Astrocyte (in vitro differentiated cells and primary cell): ENCODE measurements around the gene ABCB1.

Source experiments
- EZH2 ChIP-seq: IDR thresholded peaks from 2 replicates; pipeline ENCODE4 v1.6.1; 2012; ENCODE audit warnings: mild to moderate bottlenecking, low read length, inconsistent platforms; ENCODE audit not compliant: insufficient read depth
- TF ChIP-seq, protein P1 (sequence below): IDR thresholded peaks from 2 replicates; pipeline ENCODE4 v1.5.1; 2011; ENCODE audit warnings: low read depth, mild to moderate bottlenecking, inconsistent platforms, low read length, moderate library complexity; ENCODE audit not compliant: insufficient read depth

GRCh38 chr7:87471473-87471872 is 129.2 kb downstream of the ABCB1 start:
- TF ChIP-seq, protein P1, sequence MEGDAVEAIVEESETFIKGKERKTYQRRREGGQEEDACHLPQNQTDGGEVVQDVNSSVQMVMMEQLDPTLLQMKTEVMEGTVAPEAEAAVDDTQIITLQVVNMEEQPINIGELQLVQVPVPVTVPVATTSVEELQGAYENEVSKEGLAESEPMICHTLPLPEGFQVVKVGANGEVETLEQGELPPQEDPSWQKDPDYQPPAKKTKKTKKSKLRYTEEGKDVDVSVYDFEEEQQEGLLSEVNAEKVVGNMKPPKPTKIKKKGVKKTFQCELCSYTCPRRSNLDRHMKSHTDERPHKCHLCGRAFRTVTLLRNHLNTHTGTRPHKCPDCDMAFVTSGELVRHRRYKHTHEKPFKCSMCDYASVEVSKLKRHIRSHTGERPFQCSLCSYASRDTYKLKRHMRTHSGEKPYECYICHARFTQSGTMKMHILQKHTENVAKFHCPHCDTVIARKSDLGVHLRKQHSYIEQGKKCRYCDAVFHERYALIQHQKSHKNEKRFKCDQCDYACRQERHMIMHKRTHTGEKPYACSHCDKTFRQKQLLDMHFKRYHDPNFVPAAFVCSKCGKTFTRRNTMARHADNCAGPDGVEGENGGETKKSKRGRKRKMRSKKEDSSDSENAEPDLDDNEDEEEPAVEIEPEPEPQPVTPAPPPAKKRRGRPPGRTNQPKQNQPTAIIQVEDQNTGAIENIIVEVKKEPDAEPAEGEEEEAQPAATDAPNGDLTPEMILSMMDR, result no peak
- no peak for TF ChIP-seq EZH2
